T-cell (primary cell): ENCODE data around the gene PDGFD. TPM values are rescaled to one million over a fixed set of nuclear protein-coding genes. Genes with fewer than 3 reads are reported as not detected.

Source experiments
- ATAC-seq, 4 experiments: fragments of 200-7000 bp in 3 of 4; fragments of 150-1000 bp in 1 of 4; cut with Tn5 transposase; replicated peaks in 1 of 4; 1 replicate in 3 of 4; 2 replicates in 1 of 4; pipeline ENCODE4 v1.10.0; 2021; ENCODE audit warnings: moderate library complexity in 3 of 4, mild to moderate bottlenecking in 2 of 4, moderate number of reproducible peaks in 1 of 4
- CTCF ChIA-PET, 2 donors: fragments of 300-600 bp; sonication (Branson Sonifier 250); formaldehyde crosslinking; loops; one replicate each; lab custom pipeline; 2022; ENCODE audit warnings: antibody characterized with exemption in 2 of 2; lab: Charles Lee
- POLR2A ChIA-PET, 2 donors: fragments of 300-600 bp; sonication (Branson Sonifier 250); formaldehyde crosslinking; loops; one replicate each; lab custom pipeline; 2022; ENCODE audit warnings: antibody characterized with exemption in 2 of 2; lab: Charles Lee
- DNase-seq, 35 experiments: peaks; one replicate each; pipeline versions ENCODE4 v3.0.0 to v3.0.0-alpha.2; 2013 to 2023
- H3K27ac ChIP-seq: one replicate; pipeline ENCODE4 v1.5.1; 2013; ENCODE audit warnings: low read length
- H3K27me3 ChIP-seq, 2 experiments: replicated peaks in 1 of 2; 1 replicate in 1 of 2; 2 replicates in 1 of 2; pipeline versions ENCODE4 v1.6.1 to v1.7.0; 2013; ENCODE audit warnings: low read length in 1 of 2, mixed read lengths in 1 of 2; ENCODE audit not compliant: control insufficient read depth in 2 of 2, insufficient read depth in 2 of 2; ENCODE audit errors: extremely low read depth in 1 of 2
- H3K36me3 ChIP-seq, 2 donors: 1 replicate in 1 of 2; 2 replicates in 1 of 2; pipeline versions ENCODE4 v1.6.1 to v1.7.0; 2013; ENCODE audit warnings: low read length in 1 of 2; ENCODE audit not compliant: control insufficient read depth in 2 of 2, insufficient read depth in 1 of 2; ENCODE audit errors: extremely low read depth in 1 of 2
- H3K4me1 ChIP-seq, 2 experiments: 1 replicate in 1 of 2; 2 replicates in 1 of 2; pipeline versions ENCODE4 v1.6.1 to v1.7.0; 2013; ENCODE audit warnings: low read length in 2 of 2, mixed read lengths in 1 of 2; ENCODE audit not compliant: insufficient read depth in 2 of 2, control insufficient read depth in 1 of 2; ENCODE audit errors: extremely low read depth in 1 of 2
- H3K4me3 ChIP-seq, 2 donors: 1 replicate in 1 of 2; 2 replicates in 1 of 2; pipeline versions ENCODE4 v1.5.1 to v1.7.0; 2013; ENCODE audit warnings: mild to moderate bottlenecking in 2 of 2, low read length in 1 of 2, moderate library complexity in 1 of 2; ENCODE audit not compliant: control insufficient read depth in 1 of 2; ENCODE audit errors: extremely low read depth in 1 of 2
- H3K9me3 ChIP-seq: 2 replicates; pipeline ENCODE4 v1.7.0; 2013
- H3K27ac Mint-ChIP-seq, 2 donors: one replicate each; pipeline ENCODE4 v1.8.0; 2020 to 2021; ENCODE audit warnings: mild to moderate bottlenecking in 2 of 2, mixed read lengths in 2 of 2
- H3K27me3 Mint-ChIP-seq, 2 donors: one replicate each; pipeline ENCODE4 v1.8.0; 2021 to 2022; ENCODE audit warnings: mixed read lengths in 2 of 2
- H3K36me3 Mint-ChIP-seq: one replicate; pipeline ENCODE4 v1.8.0; 2021; ENCODE audit warnings: mixed read lengths
- H3K4me1 Mint-ChIP-seq, 3 donors: one replicate each; pipeline ENCODE4 v1.8.0; 2020 to 2022; ENCODE audit warnings: mixed read lengths in 3 of 3, mild to moderate bottlenecking in 1 of 3
- H3K4me3 Mint-ChIP-seq, 3 donors: one replicate each; pipeline ENCODE4 v1.8.0; 2020 to 2022; ENCODE audit warnings: mild to moderate bottlenecking in 3 of 3, mixed read lengths in 3 of 3, moderate library complexity in 3 of 3
- H3K9me3 Mint-ChIP-seq, 3 donors: one replicate each; pipeline ENCODE4 v1.8.0; 2020 to 2022; ENCODE audit warnings: mixed read lengths in 3 of 3
- WGBS: methylation state at CpG from one replicate; pipeline ENCODE4 v1.1.5; 2013; ENCODE audit warnings: missing lambda C conversion rate; ENCODE audit not compliant: insufficient coverage; 5-methylcytosine and 5-hydroxymethylcytosine counted together
- total RNA-seq, 35 experiments: library from RNA in 6 of 35; stranded (reverse) in 6 of 35; fragments of 120-200 nt in 1 of 35; gene quantifications; one replicate each; pipeline versions ENCODE4 v1.2.1 to v1.2.4 and lab custom pipeline; 2013 to 2026

PDGFD gene
- total RNA-seq, 5 donors from 2014 or later (not counting 1 experiment from before 2014, with no cell fraction given) = 0.35 to 2.9 (median 1.2) TPM

- DNase-seq = no peak
- peaks cover 17 to 20% of the 10 kb centered on the region in 2 donors for H3K27me3 Mint-ChIP-seq
- no peak for ATAC-seq
- Histone ChIP-seq H3K36me3 (no peaks in the 10 kb centered on the region), H3K9me3 (no peaks in the 10 kb centered on the region), H3K4me1 (no peaks in the 10 kb centered on the region), H3K27ac (no peak overlapping the region), H3K4me3 (no peak overlapping the region), H3K27me3 (peaks cover 0 to 12% of the 10 kb centered on the region in 2 experiments)
- no peak overlapping the region for H3K27ac Mint-ChIP-seq
- WGBS = no CpG with 5 or more reads among the region's 1 CpG
- peaks cover 5 to 6% (median 6%) of the 10 kb centered on the region in 3 donors for H3K4me1 Mint-ChIP-seq
- POLR2A ChIA-PET = no interaction called here
- no peaks in the 10 kb centered on the region for H3K36me3 Mint-ChIP-seq
- H3K4me3 Mint-ChIP-seq = no peak overlapping the region
- CTCF ChIA-PET = no interaction called here
- H3K9me3 Mint-ChIP-seq = no peaks in the 10 kb centered on the region
Observed at GRCh38 chr11:104159356-104159755, 4.6 kb downstream of the PDGFD start.

- Mint-ChIP-seq H3K27me3 (peaks cover 1 to 4% of the 10 kb centered on the region in 2 donors), H3K36me3 (no peaks in the 10 kb centered on the region), H3K9me3 (no peaks in the 10 kb centered on the region), H3K4me3 (no peak overlapping the region), H3K4me1 (peaks cover 0 to 4% (median 0%) of the 10 kb centered on the region in 3 donors), H3K27ac (no peak overlapping the region)
- DNase-seq (no peak), ATAC-seq (no peak)
- no peaks in the 10 kb centered on the region for H3K9me3 ChIP-seq
- H3K27me3 ChIP-seq = no peaks in the 10 kb centered on the region
- H3K36me3 ChIP-seq = no peaks in the 10 kb centered on the region
- ChIA-PET POLR2A (interaction anchor here in 1 of 2 donors (0.6 kb wide), 1 partner anchor 9 kb away, joined by 4 read pairs; no protein-coding TSS in a partner anchor), CTCF (no interaction called here)
- H3K27ac ChIP-seq = no peak overlapping the region
- no CpG with 5 or more reads among the region's 1 CpG for WGBS
- H3K4me1 ChIP-seq = no peaks in the 10 kb centered on the region
- H3K4me3 ChIP-seq = no peak overlapping the region
Observed at GRCh38 chr11:104155375-104155774, 8.6 kb downstream of the PDGFD start.

GRCh38 chr11:104154296-104154695 lies 9.7 kb downstream of the PDGFD start:
- DNase-seq = no peak
- Mint-ChIP-seq H3K27me3 (peaks cover 1 to 4% of the 10 kb centered on the region in 2 donors), H3K9me3 (no peaks in the 10 kb centered on the region), H3K4me1 (peaks cover 0 to 4% (median 0%) of the 10 kb centered on the region in 3 donors), H3K27ac (no peak overlapping the region), H3K36me3 (no peaks in the 10 kb centered on the region), H3K4me3 (no peak overlapping the region)
- H3K27me3 ChIP-seq = no peaks in the 10 kb centered on the region
- H3K4me3 ChIP-seq = no peak overlapping the region
- POLR2A ChIA-PET = no interaction called here
- H3K27ac ChIP-seq = no peak overlapping the region
- 80% methylated on average over 2 of the region's 7 CpGs for WGBS
- no peaks in the 10 kb centered on the region for H3K4me1 ChIP-seq
- H3K36me3 ChIP-seq = no peaks in the 10 kb centered on the region
- H3K9me3 ChIP-seq = no peaks in the 10 kb centered on the region
- CTCF ChIA-PET = no interaction called here
- no peak for ATAC-seq

DNA sequence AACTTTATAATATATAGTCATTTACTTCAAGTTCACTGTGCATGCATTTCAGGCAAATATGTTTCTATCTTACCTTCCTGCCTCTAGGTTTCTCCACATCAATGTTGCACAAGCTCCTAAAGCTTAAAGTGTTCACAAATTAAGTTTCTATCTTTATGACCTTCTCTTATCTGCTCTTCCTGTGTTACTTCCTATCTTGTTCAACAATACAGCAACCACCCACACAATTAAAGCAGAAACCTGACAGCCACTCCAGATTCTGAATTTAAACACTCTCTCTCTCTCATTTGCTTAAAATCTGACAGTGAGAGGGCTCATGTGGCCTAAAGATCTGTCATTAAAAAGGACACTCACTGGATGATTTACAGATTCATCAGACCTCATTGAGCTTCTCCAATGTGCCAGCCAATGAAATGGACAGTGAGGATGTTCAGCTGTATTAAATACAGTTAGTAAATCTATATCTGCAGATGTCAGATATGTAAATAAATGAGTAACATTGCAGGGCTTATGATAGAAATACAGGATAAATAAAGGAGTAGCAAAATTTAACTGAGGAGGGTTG lies 10.9 kb downstream of the PDGFD start:
- Mint-ChIP-seq H3K27ac (no peak overlapping the region), H3K36me3 (no peaks in the 10 kb centered on the region), H3K9me3 (no peaks in the 10 kb centered on the region), H3K4me1 (peaks cover 0 to 4% (median 0%) of the 10 kb centered on the region in 3 donors), H3K4me3 (no peak overlapping the region), H3K27me3 (peaks cover 1 to 4% of the 10 kb centered on the region in 2 donors)
- ATAC-seq (no peak), DNase-seq (peak in 1 of 35 experiments; percentile 12)
- no peak overlapping the region for H3K4me3 ChIP-seq
- POLR2A ChIA-PET = no interaction called here
- CTCF ChIA-PET = no interaction called here
- no peaks in the 10 kb centered on the region for H3K4me1 ChIP-seq
- no peaks in the 10 kb centered on the region for H3K36me3 ChIP-seq
- no peaks in the 10 kb centered on the region for H3K27me3 ChIP-seq
- no peaks in the 10 kb centered on the region for H3K9me3 ChIP-seq
- no peak overlapping the region for H3K27ac ChIP-seq

- DNase-seq = no peak
- 80% methylated on average over 1 of the region's 8 CpGs for WGBS
- ChIA-PET POLR2A (no interaction called here), CTCF (no interaction called here)
- no peaks in the 10 kb centered on the region for H3K36me3 Mint-ChIP-seq
- Histone ChIP-seq H3K36me3 (no peaks in the 10 kb centered on the region), H3K4me1 (no peaks in the 10 kb centered on the region), H3K27ac (no peak overlapping the region), H3K27me3 (no peaks in the 10 kb centered on the region), H3K9me3 (no peaks in the 10 kb centered on the region), H3K4me3 (no peak overlapping the region)
- no peak overlapping the region for H3K4me3 Mint-ChIP-seq
- H3K9me3 Mint-ChIP-seq = no peaks in the 10 kb centered on the region
- H3K27ac Mint-ChIP-seq = no peak overlapping the region
- no peak for ATAC-seq
- H3K27me3 Mint-ChIP-seq = peaks cover 0 to 4% of the 10 kb centered on the region in 2 donors
- peaks cover 0 to 4% (median 0%) of the 10 kb centered on the region in 3 donors for H3K4me1 Mint-ChIP-seq
Observed at GRCh38 chr11:104151404-104152204, 12.3 kb downstream of the PDGFD start.

- Mint-ChIP-seq H3K27me3 (no peaks in the 10 kb centered on the region), H3K9me3 (no peaks in the 10 kb centered on the region), H3K4me3 (no peak overlapping the region), H3K4me1 (peaks cover 0 to 4% (median 0%) of the 10 kb centered on the region in 3 donors), H3K36me3 (no peaks in the 10 kb centered on the region), H3K27ac (no peak overlapping the region)
- no CpG with 5 or more reads among the region's 2 CpGs for WGBS
- H3K27ac ChIP-seq = no peak overlapping the region
- H3K4me3 ChIP-seq = no peak overlapping the region
- no peaks in the 10 kb centered on the region for H3K36me3 ChIP-seq
- no peaks in the 10 kb centered on the region for H3K4me1 ChIP-seq
- POLR2A ChIA-PET = no interaction called here
- H3K27me3 ChIP-seq = no peaks in the 10 kb centered on the region
- CTCF ChIA-PET = no interaction called here
- ATAC-seq (no peak), DNase-seq (no peak)
- H3K9me3 ChIP-seq = no peaks in the 10 kb centered on the region
Observed at GRCh38 chr11:104148706-104149105, 15.2 kb downstream of the PDGFD start.
